ENCODE results near the gene CYP2S1. TPM values are rescaled to one million over a fixed set of nuclear protein-coding genes. Genes with fewer than 3 reads are reported as not detected.
A peak's percentile ranks its signal among the peaks of the same experiment; 100 is the strongest.
"Not testable (repeated sequence)": the region's sequence is repeated elsewhere in the genome, so short reads cannot be mapped to it uniquely, and the experiment has no call there.

CYP2S1 gene
- total RNA-seq, 3 donors from 2014 or later, result 9.1 to 45.4 (median 41.2) TPM

DNA sequence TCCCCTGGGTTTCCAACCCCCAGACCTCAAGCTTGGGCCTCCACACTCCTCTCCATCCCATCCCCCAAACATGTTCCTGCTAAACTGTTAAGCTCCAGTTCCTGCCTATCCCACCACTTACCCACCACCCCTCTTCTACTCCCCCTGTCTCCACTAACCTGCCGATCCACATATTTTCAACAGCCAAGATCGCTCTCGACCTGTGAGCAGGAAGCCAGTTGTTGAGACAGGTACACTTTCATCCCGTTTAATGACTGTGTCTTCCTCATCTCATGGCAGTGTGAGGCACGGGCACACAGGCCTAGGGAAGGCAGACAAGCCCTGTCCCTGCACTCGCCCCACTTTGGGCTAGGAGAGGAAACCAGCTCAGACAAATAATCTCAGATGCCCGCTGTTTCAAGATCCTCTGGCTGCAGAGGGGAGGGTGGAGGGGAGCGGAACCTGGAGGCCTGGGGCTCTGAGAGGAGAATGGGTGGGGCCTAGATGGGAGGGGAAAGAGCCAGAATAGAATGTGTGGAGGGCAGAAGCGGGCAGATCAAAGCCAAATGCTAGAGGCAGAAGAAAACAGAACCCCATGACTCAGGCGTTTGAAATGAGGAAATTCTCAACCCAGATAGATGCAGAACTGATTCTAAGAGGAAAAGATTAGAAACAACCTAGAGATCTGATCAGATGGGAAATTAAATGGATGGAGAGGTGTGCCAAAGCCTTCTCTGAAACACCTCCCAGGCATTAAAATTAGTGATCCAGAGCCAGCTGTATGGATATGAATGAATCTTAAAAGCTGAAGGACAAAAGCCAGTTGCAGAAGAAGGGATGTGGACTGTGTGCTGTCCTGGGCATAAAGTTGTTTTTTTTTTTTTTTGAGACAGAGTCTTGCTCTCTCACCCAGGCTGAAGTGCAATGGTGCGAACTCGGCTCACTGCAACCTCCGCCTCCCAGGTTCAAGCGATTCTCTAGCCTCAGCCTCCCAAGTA is 16.9 kb upstream of the CYP2S1 start:
- DNase-seq, result peak; percentile 58 to 84 (median 68)
- no peaks in the 10 kb centered on the region for H3K9me3 ChIP-seq
- TF ChIP-seq CTCF (IDR thresholded peaks at IDR 0.05), result no peak
- H3K36me3 ChIP-seq (ENCODE audit: low read depth), result no peaks in the 10 kb centered on the region
- no peak overlapping the region for H3K4me3 ChIP-seq
- H3K4me1 ChIP-seq (ENCODE audit: low read depth), result peaks cover 17% of the 10 kb centered on the region
- peak; percentile 72 for ATAC-seq
- intact Hi-C loops (cut with DNase I, micrococcal nuclease), result no loop called here

DNA sequence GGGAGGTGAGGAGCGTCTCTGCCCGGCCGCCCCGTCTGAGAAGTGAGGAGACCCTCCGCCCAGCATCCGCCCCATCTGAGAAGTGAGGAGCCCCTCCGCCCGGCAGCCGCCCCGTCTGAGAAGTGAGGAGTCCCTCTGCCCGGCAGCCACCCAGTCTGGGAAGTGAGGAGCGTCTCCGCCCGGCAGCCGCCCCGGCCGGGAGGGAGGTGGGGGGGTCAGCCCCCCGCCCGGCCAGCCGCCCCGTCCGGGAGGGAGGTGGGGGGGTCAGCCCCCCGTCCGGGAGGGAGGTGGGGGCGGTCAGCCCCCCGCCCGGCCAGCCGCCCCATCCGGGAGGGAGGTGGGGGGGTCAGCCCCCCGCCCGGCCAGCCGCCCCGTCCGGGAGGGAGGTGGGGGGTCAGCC is 12.8 kb upstream of the CYP2S1 start:
- intact Hi-C loops (cut with DNase I, micrococcal nuclease), result not testable (repeated sequence)

DNA sequence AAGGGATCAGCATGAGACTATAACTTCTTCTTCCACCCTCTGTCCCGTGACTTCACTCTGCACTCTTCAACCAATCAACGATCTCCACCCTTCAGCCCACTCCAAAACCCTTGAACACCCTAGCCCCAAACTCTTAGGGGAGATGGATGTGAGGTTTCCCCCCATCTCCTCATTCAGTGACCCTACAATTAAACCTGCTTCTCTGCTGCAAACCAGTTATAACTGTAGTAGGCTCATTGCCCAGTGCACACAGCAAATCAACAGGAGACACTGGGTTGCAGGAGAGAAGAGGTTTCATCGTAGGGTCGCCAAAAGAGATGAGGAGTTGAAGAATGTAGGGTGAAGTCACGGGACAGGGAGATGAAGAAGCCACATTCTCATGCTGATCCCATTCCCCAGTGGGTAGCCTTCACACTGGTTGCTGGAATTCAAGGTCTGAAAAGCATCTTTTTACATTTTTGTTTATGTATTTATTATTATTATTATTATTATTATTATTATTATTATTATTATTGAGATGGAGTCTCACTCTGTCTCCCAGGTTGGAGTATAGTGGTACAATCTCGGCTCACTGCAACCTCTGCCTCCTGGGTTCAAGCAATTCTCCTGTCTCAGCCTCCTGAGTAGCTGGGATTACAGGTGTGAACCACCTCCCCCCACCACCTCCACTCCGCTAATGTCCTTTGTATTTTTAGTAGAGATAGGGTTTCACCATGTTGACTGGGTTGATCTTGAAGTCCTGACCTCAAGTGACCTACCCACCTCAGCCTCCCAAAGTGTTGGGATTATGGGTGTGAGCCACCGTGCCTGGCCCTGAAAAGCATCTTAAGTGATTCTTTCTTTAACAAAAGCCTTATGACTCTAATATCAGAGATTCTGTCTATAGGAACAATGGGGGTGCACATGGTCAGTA is 5.8 kb upstream of the CYP2S1 start:
- TF ChIP-seq CTCF (IDR thresholded peaks at IDR 0.05), result no peak
- intact Hi-C loops (cut with DNase I, micrococcal nuclease), result no loop called here

More for the DNA sequence above, 12.8 kb upstream of the CYP2S1 start:
- H3K9me3 ChIP-seq; H3K4me1 ChIP-seq (ENCODE audit: low read depth); DNase-seq; H3K4me3 ChIP-seq; ATAC-seq; H3K36me3 ChIP-seq (ENCODE audit: low read depth): not testable (repeated sequence)

DNA sequence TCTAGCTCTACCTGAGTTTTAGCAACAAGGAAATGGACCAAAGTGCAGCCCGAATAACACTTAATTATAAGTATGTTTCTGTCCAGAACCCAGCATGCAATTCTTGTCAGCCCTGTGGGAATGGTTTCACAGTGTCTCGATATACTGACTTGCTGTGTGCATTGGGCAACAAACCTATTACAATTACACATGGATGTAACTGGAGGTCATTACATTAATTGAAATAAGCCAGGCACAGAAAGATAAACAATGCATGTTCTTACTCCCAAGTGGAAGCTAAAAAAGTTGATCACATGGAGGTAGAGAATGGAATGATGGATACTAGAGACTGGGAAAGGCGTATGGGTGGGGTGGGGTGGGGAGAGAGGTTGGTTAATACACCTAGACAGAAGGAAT is 5.1 kb upstream of the CYP2S1 start:
- ATAC-seq (no peak), DNase-seq (no peak)
- Histone ChIP-seq H3K9me3 (no peaks in the 10 kb centered on the region), H3K36me3 (ENCODE audit: low read depth) (no peaks in the 10 kb centered on the region), H3K4me1 (ENCODE audit: low read depth) (no peaks in the 10 kb centered on the region), H3K4me3 (no peak overlapping the region)
- intact Hi-C loops (cut with DNase I, micrococcal nuclease), result no loop called here
- TF ChIP-seq CTCF (IDR thresholded peaks at IDR 0.05), result no peak

More for the DNA sequence above, 5.8 kb upstream of the CYP2S1 start:
- no peak overlapping the region for H3K4me3 ChIP-seq
- DNase-seq, result no peak
- no peak for ATAC-seq
- H3K36me3 ChIP-seq (ENCODE audit: low read depth), result no peaks in the 10 kb centered on the region
- H3K4me1 ChIP-seq (ENCODE audit: low read depth), result no peaks in the 10 kb centered on the region
- no peaks in the 10 kb centered on the region for H3K9me3 ChIP-seq

GRCh38 chr19:41189425-41190065 is 3.5 kb upstream of the CYP2S1 start:
- no peak for ATAC-seq
- DNase-seq, result no peak
- no peak overlapping the region for H3K4me3 ChIP-seq
- intact Hi-C loops (cut with DNase I, micrococcal nuclease), result no loop called here
- H3K9me3 ChIP-seq, result no peaks in the 10 kb centered on the region
- H3K4me1 ChIP-seq (ENCODE audit: low read depth), result no peaks in the 10 kb centered on the region
- no peaks in the 10 kb centered on the region for H3K36me3 ChIP-seq (ENCODE audit: low read depth)
- no peak for TF ChIP-seq CTCF (IDR thresholded peaks at IDR 0.05)
